ENCODE data around the gene CNP. TPM values are rescaled to one million over a fixed set of nuclear protein-coding genes. Genes with fewer than 3 reads are reported as not detected.
"Not testable (repeated sequence)": the region's sequence is repeated elsewhere in the genome, so short reads cannot be mapped to it uniquely, and the experiment has no call there.

The CNP gene
- total RNA-seq, 1 donor from 2014 or later = 31.4 TPM

GRCh38 chr17:42001729-42002128 lies 35.1 kb downstream of the CNP start:
- no peak for ATAC-seq

GRCh38 chr17:42002175-42002791 lies 35.7 kb downstream of the CNP start:
- ATAC-seq (no peak), DNase-seq (ENCODE audit: low spot score) (no peak)

More at GRCh38 chr17:42001729-42002128, 35.1 kb downstream of the CNP start:
- DNase-seq (ENCODE audit: low spot score) = no peak

GRCh38 chr17:42002792-42003301 lies 36.3 kb downstream of the CNP start:
- DNase-seq (ENCODE audit: low spot score) (no peak), ATAC-seq (peak; percentile 31)

DNA sequence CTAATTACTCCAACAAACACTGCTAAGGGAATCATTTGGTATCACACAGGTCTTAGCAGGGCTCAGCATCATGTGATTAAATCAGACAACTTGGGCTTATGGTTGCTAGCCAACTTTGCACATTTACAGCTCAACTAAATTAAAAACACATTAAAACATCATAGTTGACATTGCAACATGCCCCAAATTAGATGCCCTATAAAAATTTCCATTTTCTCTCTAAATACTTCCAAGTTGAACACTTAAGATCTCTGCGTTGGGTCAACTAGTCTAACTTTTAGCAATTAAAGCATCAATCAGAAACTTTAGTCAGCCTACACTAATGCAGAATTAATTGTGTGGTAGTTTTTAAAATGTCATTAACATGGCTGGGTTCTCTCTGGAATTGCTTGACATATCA lies 38.6 kb downstream of the CNP start:
- ATAC-seq = no peak
- no peak for DNase-seq (ENCODE audit: low spot score)

GRCh38 chr17:42009170-42009569 lies 42.6 kb downstream of the CNP start:
- ATAC-seq = peak; percentile 82

GRCh38 chr17:42010266-42010680 lies 43.7 kb downstream of the CNP start:
- DNase-seq (ENCODE audit: low spot score) = not testable (repeated sequence)
- peak; percentile 32 for ATAC-seq

More at GRCh38 chr17:42009170-42009569, 42.6 kb downstream of the CNP start:
- DNase-seq (ENCODE audit: low spot score) = no peak

- ATAC-seq (peak; percentile 39), DNase-seq (ENCODE audit: low spot score) (no peak)
Measured at GRCh38 chr17:42010898-42011516, 44.4 kb downstream of the CNP start.

GRCh38 chr17:42012363-42012762 lies 45.8 kb downstream of the CNP start:
- DNase-seq (ENCODE audit: low spot score); ATAC-seq: not testable (repeated sequence)

GRCh38 chr17:42013740-42014139 lies 47.1 kb downstream of the CNP start:
- ATAC-seq; DNase-seq (ENCODE audit: low spot score): not testable (repeated sequence)

DNA sequence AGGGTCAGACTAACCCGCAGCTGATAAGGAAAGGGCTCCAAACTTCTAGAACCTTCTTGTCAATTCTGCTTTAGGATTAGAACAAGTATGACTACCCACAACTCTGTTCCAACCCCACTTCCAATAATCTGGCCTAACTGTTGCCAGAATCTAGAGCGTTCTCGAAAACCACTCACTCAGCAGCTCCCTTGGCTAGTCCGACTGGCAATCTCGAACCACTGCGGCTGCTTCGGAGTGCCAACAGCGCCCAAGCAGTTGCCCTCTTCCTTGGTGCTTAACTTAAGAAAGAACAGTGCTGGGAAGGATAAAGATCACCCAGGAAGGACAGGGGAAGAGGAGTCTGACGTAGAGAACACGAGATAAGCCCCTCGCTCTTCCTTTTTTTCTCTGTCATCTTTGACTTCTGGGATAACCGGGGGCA lies 49.8 kb downstream of the CNP start:
- ATAC-seq (peak; percentile 8), DNase-seq (ENCODE audit: low spot score) (no peak)

GRCh38 chr17:42016941-42017865 lies 50.6 kb downstream of the CNP start, which contains the start of gene DNAJC7:
DNAJC7 (minus strand) TSS chr17:42017439; CDS start chr17:42017416, 23 bp downstream.
- ATAC-seq = peak; percentile 92
- peak; percentile 91 for DNase-seq (ENCODE audit: low spot score)

DNA sequence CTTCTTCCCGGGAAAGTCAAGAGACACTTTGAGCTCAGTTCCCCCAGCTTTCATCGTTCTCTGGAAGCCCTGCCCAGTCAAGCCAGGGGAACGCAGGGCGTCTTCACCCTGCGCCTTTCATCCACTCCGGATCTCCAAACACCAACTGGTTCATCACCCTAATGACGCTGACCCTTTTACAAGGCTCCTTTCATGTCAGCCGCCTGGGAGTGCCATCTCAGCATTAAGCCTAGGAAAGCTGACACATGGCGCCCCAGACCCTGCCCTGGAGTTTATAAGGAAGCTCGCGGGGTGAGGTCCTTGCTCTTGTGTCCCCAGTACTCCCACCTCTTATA lies 51.2 kb downstream of the CNP start:
- ATAC-seq (no peak), DNase-seq (ENCODE audit: low spot score) (no peak)

- DNase-seq (ENCODE audit: low spot score) (no peak), ATAC-seq (no peak)
Measured at GRCh38 chr17:42018339-42018738, 51.7 kb downstream of the CNP start.

DNA sequence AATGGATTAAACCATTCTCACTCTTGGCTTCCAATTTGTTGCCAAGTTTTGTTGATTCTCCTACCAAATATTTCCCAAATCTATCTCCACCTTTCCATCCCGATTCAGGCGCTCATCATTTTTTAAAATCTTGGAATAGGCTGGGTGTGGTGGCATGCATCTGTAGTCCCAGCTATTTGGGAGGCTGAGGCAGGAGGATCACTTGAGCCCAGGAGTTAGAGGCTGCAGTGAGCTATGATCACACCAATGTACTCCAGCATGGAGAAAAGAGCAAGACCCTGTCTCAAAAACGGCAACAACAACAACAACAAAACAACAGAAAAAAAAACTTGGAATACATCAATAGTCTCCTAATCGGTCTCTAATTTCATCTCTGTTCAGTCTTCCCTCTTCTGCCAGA lies 52.4 kb downstream of the CNP start:
- ATAC-seq (no peak), DNase-seq (ENCODE audit: low spot score) (no peak)

DNA sequence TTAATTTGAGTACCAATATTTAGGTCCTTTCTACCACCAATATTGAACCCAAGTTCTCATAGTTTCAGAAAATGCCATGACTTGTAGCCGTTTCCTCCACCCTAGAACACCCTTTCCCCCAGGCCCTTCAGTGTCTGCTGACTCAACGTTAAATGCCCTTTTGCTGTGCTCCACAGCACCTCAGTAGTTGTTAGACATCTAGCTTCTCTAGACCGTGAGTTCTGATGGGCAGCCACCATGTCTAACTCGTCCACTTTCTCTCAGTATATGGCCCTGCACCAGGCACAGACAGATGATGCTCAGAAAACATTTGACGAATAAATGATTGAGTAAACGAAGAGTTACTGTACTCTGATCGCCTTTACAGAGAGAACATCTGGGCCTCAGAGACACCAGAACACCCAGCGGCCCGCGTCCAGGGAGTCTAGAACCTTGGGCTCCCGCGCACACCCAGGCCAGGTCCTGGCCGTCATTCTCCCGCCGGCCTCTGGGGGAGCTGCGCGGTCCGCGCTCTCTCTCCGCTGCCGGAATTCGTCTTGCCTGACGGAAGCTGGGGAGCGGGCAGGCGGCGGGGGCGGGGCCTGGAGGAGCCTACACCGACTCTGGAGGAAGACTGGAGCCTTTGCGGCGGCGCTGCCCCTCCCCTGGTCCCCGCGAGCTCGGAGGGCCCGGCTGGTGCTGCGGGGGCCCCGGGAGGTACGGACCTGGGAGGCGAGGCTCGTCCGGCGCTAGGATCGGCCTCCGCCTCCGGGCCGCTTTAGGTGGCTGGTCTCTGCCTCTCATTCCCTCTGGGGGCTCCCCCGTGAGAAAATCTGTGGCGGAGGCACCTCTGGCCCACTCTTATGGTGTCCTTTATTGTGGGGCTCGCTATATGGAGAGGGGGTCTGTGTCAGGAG lies 53.2 kb downstream of the CNP start, which contains the start of gene NKIRAS2:
TSS of gene NKIRAS2 (plus strand) at position 582 of the 896 bp plus-strand sequence. CDS start 1,488 bp downstream, outside the sequence.
- peak; percentile 81 for ATAC-seq
- peak; percentile 94 for DNase-seq (ENCODE audit: low spot score)

GRCh38 chr17:42020845-42021244 lies 54.2 kb downstream of the CNP start:
- not testable (repeated sequence) for DNase-seq (ENCODE audit: low spot score); ATAC-seq

DNA sequence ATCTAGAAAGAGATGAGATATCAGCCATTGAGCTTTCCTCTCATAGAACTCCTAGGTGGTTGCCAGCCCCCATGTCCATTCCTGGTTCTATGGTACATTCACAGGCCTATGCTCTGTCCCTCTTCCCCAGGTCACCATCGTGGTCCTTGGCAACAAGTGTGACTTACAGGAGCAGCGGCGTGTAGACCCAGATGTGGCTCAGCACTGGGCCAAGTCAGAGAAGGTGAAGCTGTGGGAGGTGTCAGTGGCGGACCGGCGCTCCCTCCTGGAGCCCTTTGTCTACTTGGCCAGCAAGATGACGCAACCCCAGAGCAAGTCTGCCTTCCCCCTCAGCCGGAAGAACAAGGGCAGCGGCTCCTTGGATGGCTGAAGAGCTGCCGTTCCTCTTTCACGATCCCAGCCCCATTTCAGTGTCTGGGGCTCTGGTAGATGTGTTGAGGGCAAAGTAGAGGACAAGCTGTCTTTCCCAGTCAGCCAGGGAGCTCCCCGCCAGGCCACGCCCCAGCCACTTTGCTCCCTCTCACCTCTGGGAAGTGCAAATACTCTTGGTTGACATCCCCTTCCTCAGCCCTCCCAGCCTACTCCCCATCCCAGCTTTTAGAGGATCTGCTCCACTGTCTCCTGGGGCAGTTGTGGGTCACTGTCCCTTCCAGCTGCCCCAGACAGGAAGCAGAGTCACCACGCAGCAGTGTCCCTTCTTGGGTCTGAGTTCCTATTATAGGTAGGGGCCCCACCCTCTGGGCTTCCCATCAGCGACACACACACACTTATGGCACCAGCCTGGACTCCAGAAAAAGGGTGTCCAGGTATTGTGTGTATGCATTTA lies 57.1 kb downstream of the CNP start:
- DNase-seq (ENCODE audit: low spot score) = peak; percentile 61
- peak; percentile 37 for ATAC-seq

DNA sequence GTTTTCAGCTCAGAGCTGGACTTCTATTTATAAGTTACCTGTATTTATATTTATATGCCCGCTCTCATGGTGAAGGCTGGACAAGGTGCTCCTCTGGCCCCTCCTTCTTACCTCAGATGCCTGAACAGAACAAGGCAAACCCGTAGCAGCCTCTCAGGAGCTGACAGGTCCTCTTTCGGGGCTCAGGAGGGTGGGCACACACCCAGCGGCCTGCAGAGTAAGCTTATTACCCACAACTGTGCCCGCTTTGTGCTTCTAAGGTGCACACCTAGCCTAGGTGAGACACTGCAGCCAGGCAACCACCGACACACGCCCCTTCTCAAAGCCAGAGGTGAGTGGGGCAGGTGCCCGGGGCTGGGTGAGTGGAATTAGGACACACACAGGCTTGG lies 58.6 kb downstream of the CNP start:
- no peak for ATAC-seq

GRCh38 chr17:42025936-42026335 lies 59.3 kb downstream of the CNP start:
- ATAC-seq = no peak

More for the DNA sequence above, 58.6 kb downstream of the CNP start:
- no peak for DNase-seq (ENCODE audit: low spot score)

More at GRCh38 chr17:42025936-42026335, 59.3 kb downstream of the CNP start:
- no peak for DNase-seq (ENCODE audit: low spot score)

All from left lobe of liver (tissue), 2 donors.